GM12873 (cell line): ENCODE data around the gene GPS2.

Experiments
- TF ChIP-seq, protein P1 (sequence below): IDR thresholded peaks from 2 replicates; pipeline ENCODE4 v1.5.1; 2012; ENCODE audit warnings: low read depth, mild to moderate bottlenecking, moderate library complexity, low read length, control low read depth; ENCODE audit not compliant: insufficient read depth; ENCODE audit errors: missing control alignments

The GPS2 gene

GRCh38 chr17:7312432-7313087 lies 2.6 kb downstream of the GPS2 start:
- TF ChIP-seq, protein P1, sequence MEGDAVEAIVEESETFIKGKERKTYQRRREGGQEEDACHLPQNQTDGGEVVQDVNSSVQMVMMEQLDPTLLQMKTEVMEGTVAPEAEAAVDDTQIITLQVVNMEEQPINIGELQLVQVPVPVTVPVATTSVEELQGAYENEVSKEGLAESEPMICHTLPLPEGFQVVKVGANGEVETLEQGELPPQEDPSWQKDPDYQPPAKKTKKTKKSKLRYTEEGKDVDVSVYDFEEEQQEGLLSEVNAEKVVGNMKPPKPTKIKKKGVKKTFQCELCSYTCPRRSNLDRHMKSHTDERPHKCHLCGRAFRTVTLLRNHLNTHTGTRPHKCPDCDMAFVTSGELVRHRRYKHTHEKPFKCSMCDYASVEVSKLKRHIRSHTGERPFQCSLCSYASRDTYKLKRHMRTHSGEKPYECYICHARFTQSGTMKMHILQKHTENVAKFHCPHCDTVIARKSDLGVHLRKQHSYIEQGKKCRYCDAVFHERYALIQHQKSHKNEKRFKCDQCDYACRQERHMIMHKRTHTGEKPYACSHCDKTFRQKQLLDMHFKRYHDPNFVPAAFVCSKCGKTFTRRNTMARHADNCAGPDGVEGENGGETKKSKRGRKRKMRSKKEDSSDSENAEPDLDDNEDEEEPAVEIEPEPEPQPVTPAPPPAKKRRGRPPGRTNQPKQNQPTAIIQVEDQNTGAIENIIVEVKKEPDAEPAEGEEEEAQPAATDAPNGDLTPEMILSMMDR: no peak

DNA sequence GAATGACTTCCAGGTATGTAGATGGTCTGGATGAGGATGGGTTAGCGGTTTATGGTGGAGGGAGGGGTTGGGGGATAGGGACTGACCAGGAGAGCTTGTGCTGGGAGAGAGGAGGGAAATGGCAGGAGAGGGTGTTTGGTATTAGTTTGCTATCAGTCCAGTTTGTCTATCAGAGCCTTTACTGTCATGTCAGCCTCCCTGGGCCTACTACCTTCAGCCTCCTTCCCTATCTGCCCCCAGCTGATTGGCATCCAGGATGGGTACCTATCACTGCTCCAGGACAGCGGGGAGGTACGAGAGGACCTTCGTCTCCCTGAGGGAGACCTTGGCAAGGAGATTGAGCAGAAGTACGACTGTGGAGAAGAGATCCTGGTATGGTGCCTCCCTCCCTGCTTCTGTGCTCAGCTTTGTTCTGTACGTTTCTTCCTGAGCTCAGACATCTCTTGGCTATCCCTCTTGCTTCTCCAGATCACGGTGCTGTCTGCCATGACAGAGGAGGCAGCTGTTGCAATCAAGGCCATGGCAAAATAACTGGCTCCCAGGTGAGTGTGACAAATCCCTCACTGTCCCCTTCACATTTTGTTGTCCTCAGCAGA lies 4.0 kb downstream of the GPS2 start:
- TF ChIP-seq, protein P1: no peak

GRCh38 chr17:7309628-7310027 lies 5.5 kb downstream of the GPS2 start:
- TF ChIP-seq, protein P1: no peak

- TF ChIP-seq, protein P1: no peak
Observed at GRCh38 chr17:7308625-7309433, 6.3 kb downstream of the GPS2 start.

DNA sequence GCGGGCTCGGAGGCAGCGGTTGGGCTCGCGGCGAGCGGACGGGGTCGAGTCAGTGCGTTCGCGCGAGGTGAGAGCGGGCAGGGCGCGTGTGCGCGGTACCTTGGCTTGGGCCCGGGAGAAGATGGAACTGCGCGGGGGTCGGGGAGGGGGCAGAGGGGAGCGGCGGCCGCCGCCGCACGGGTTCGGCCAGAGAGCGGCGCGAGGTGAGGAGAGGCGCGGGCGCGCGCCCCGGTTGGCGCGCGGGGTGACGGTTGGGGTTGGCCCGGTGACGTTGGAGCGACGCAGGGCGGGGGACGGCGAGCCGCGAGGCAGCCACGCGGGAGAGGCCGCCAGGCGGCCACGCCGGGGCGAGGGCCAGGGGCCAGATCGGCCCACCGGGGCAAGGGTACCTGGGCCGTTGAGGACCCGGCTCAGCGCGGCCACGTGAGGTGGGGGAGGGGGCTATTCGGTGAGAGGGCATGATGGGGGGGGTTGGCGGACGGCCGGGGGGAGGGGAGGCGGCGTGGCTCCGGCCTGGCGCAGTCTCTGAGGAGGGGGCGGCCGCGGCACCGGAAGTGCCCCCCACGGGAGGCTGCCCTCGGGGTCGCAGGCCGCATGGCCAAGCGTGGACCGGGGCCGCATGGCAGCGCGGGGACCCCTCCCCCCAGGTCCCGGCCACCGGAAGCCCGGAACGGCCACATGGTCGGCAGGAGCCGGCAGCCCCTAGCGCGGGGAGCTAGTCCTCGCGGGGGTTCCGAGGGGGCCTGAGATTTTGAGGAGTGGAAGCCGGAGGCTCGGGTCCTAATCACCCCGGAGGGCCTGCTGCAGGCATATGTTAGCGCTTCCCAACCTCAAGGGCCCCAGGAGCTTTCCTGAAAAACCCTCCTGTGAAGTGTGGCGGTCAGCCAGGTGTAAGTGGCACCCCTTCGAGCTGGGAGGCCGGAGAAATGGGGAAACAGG lies 7.2 kb downstream of the GPS2 start:
- TF ChIP-seq, protein P1: peak; percentile 13

DNA sequence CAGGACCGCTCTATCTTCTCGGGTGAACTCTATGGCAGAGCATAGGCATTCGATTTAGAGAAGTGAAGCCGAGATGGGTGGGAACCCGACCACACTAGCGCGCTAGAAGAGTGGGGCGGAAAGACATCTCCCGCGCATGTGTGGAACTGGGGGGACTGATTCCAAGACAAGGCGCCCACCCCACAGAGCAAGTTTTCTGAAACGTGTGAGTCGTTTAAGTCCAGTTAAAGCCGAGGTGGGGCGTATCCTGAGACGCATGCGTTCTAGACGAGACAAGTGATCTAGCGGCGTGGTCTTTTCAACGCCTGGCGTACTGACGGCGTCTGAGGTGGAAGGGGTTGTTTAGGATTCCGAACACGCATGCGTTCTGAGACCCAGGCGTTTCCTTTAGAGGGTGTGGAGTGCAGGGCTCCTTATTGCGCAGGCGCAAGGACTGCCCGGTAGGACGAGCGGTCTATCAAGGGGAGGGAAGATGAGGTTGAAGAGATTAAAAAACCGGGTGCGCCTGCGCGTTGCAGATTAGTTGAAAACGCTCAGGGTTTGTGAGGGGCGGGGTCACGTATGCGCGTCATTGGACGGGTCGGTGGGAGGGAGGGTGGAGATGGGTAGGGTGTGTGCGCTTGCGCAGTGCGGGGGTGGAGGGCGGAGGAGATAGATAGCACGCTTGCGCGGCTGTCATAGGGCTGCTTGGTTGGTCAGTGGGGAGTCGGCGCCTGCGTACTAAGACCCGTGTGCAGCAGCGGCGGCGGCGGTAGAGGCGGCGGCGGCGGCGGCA lies 8.1 kb downstream of the GPS2 start, which contains the start of gene EIF5A:
Gene EIF5A (plus strand): TSS at position 718 of the 775 bp plus-strand sequence. CDS start 2,008 bp downstream, outside the sequence.
- TF ChIP-seq, protein P1: no peak
